ENCODE measurements around the gene ITGA5.

DNA sequence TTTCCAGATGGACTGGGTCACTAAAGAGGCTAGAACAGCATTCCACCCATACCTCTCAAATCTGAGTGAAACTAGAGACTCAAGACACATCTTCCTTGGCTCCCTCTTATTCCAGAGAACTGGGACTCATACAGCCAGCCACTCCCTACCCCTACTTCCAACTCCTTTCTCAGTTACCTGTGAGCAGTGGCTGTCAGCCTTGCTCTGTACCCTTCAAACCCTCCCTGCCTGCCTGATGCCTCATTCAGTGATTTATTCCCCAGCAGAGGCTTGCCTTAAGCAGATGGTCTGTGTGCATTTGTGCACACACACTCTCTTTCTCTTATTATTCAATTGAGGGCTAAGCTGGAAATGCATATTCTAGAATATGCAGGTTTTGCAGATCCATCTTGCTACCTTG is 69.4 kb downstream of the ITGA5 start:
- TF ChIP-seq CTCF (IDR thresholded peaks at IDR 0.05) (no peak), POLR2A (IDR thresholded peaks at IDR 0.05) (no peak)

All from body of pancreas (tissue), 4 donors.